HG03045 (cell line): ENCODE results near the gene PARM1.

ENCODE experiments used
- ATAC-seq: cut with Tn5 transposase; IDR thresholded peaks from one replicate; pipeline ENCODE4 v1.9.1; 2021; ENCODE audit warnings: mild to moderate bottlenecking, moderate library complexity; ENCODE audit not compliant: unreplicated experiment

Gene PARM1

GRCh38 chr4:75065909-75066308, 133.0 kb downstream of the PARM1 start:
- no peak for ATAC-seq

GRCh38 chr4:75069493-75070074, 136.7 kb downstream of the PARM1 start:
- no peak for ATAC-seq

GRCh38 chr4:75071317-75071716, 138.4 kb downstream of the PARM1 start:
- ATAC-seq: no peak

GRCh38 chr4:75080888-75081287, 148.0 kb downstream of the PARM1 start:
- ATAC-seq: no peak

GRCh38 chr4:75081561-75081960, 148.6 kb downstream of the PARM1 start:
- ATAC-seq: no peak

GRCh38 chr4:75087416-75087815, 154.5 kb downstream of the PARM1 start:
- ATAC-seq: no peak

GRCh38 chr4:75087865-75088264, 154.9 kb downstream of the PARM1 start:
- no peak for ATAC-seq

- ATAC-seq: no peak
Observed at GRCh38 chr4:75089206-75089605, 156.3 kb downstream of the PARM1 start.

GRCh38 chr4:75099321-75099720, 166.4 kb downstream of the PARM1 start:
- peak; percentile 70 for ATAC-seq
